SK-N-SH treated with all-trans-retinoic acid at 6 μM for 48 hours (cell line): ENCODE data around the gene PBX1.

ENCODE experiments used
- ATAC-seq: fragments of 200-7000 bp; cut with Tn5 transposase; 3 replicates; pipeline ENCODE4 v1.9.1; 2020; ENCODE audit warnings: mild to moderate bottlenecking, moderate library complexity
- BACH2 ChIP-seq: fragments of 250-450 bp; sonication (Bioruptor Pico); IDR thresholded peaks from 2 replicates; pipeline ENCODE4 v1.9.0; 2021; ENCODE audit warnings: mild to moderate bottlenecking, borderline replicate concordance
- CSDC2 ChIP-seq: fragments of 250-450 bp; sonication (Bioruptor Pico); IDR thresholded peaks from 2 replicates; pipeline ENCODE4 v1.5.0; 2020; ENCODE audit warnings: mild to moderate bottlenecking, moderate library complexity
- CSRNP3 ChIP-seq: fragments of 250-450 bp; sonication (Bioruptor Pico); IDR thresholded peaks from 2 replicates; pipeline ENCODE4 v1.5.1; 2021; ENCODE audit warnings: mild to moderate bottlenecking, moderate library complexity
- ESRRG ChIP-seq: fragments of 250-450 bp; sonication (Bioruptor Pico); IDR thresholded peaks from 2 replicates; pipeline ENCODE4 v1.6.1; 2021; ENCODE audit warnings: mild to moderate bottlenecking
- GLIS3 ChIP-seq: fragments of 250-450 bp; sonication (Bioruptor Pico); IDR thresholded peaks from 2 replicates; pipeline ENCODE4 v1.5.0; 2020; ENCODE audit warnings: mild to moderate bottlenecking, moderate library complexity
- ISL1 ChIP-seq: fragments of 250-450 bp; sonication (Bioruptor Pico); IDR thresholded peaks from 2 replicates; pipeline ENCODE4 v2.1.2; 2022; ENCODE audit warnings: mild to moderate bottlenecking, moderate library complexity
- OSR1 ChIP-seq: fragments of 250-450 bp; sonication (Bioruptor Pico); IDR thresholded peaks from 2 replicates; pipeline ENCODE4 v1.8.0; 2022; ENCODE audit warnings: moderate library complexity, mild to moderate bottlenecking, inconsistent platforms
- PATZ1 ChIP-seq: fragments of 250-450 bp; sonication (Bioruptor Pico); IDR thresholded peaks from 2 replicates; pipeline ENCODE4 v1.8.0; 2020; ENCODE audit warnings: mild to moderate bottlenecking, moderate library complexity, borderline replicate concordance
- POU6F1 ChIP-seq: fragments of 250-450 bp; sonication (Bioruptor Pico); IDR thresholded peaks from 2 replicates; pipeline ENCODE4 v1.8.0; 2021; ENCODE audit warnings: low read depth, mild to moderate bottlenecking, moderate library complexity, borderline replicate concordance
- PPARA ChIP-seq: fragments of 250-450 bp; sonication (Bioruptor Pico); IDR thresholded peaks from 2 replicates; pipeline ENCODE4 v1.5.0; 2020; ENCODE audit warnings: mild to moderate bottlenecking, borderline replicate concordance
- RARB ChIP-seq: fragments of 250-450 bp; sonication (Bioruptor Pico); IDR thresholded peaks from 2 replicates; pipeline ENCODE4 v1.8.0; 2021; ENCODE audit warnings: mild to moderate bottlenecking, moderate library complexity
- SNAI2 ChIP-seq: fragments of 250-450 bp; sonication (Bioruptor Pico); IDR thresholded peaks from 2 replicates; pipeline ENCODE4 v1.5.0; 2020; ENCODE audit warnings: mild to moderate bottlenecking, moderate library complexity
- TCF4 ChIP-seq: fragments of 250-450 bp; sonication (Bioruptor Pico); IDR thresholded peaks from 2 replicates; pipeline ENCODE4 v1.8.0; 2021; ENCODE audit warnings: mild to moderate bottlenecking, moderate library complexity, borderline replicate concordance
- TOX ChIP-seq: fragments of 250-450 bp; sonication (Bioruptor Pico); IDR thresholded peaks from 2 replicates; pipeline ENCODE4 v1.8.0; 2021; ENCODE audit warnings: mild to moderate bottlenecking, moderate library complexity, borderline replicate concordance
- ZC3H10 ChIP-seq: fragments of 250-450 bp; sonication (Bioruptor Pico); IDR thresholded peaks from 2 replicates; pipeline ENCODE4 v1.5.1; 2021; ENCODE audit warnings: mild to moderate bottlenecking, moderate library complexity
- ZFP3 ChIP-seq: fragments of 250-450 bp; sonication (Bioruptor Pico); IDR thresholded peaks from 2 replicates; pipeline ENCODE4 v1.5.0; 2020; ENCODE audit warnings: mild to moderate bottlenecking, moderate library complexity
- ZFP30 ChIP-seq: fragments of 450-650 bp; formaldehyde crosslinking; IDR thresholded peaks from 2 replicates; pipeline ENCODE4 v1.5.0; 2022; ENCODE audit warnings: mild to moderate bottlenecking, moderate library complexity
- ZNF565 ChIP-seq: fragments of 450-650 bp; formaldehyde crosslinking; conservative IDR thresholded peaks from 2 replicates; pipeline ENCODE4 v1.5.0; 2020; ENCODE audit warnings: low read depth, mild to moderate bottlenecking, moderate library complexity
- ZNF70 ChIP-seq: fragments of 450-650 bp; formaldehyde crosslinking; IDR thresholded peaks from 2 replicates; pipeline ENCODE4 v1.5.0; 2020; ENCODE audit warnings: mild to moderate bottlenecking, moderate library complexity
- ZNF8 ChIP-seq: fragments of 450-650 bp; formaldehyde crosslinking; IDR thresholded peaks from 2 replicates; pipeline ENCODE4 v1.5.0; 2020; ENCODE audit warnings: mild to moderate bottlenecking, moderate library complexity

The PBX1 gene

DNA sequence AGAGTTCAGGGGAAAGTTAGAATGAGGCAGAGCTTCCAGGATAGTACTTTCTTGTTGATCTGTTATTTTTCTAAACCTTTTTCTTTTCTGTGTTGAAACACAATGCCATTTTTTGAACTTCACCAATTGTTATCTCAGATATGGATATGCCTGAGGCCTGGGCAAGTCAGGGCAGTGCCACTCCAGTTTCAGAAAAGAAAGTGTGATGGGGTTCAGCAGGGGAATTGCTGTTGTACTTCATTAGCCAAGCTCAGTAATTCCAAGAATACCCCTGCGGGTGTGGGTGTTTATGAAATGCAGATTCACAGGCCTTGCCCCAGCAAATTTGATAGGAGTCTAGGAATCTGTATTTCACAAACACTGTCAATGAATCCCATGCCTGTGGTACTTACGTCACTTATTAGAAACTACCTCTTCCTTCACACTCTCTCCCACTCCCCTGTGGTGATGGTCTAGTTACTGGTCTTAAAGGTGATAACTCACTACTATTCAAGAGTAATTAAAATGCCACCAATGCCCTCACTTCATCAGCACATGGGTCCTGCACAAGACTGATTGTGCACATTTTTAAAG is 142.3 kb downstream of the PBX1 start:
- ATAC-seq = no peak
- TF ChIP-seq PPARA (CRISPR knock-in tag) (no peak), BACH2 (no peak), GLIS3 (CRISPR knock-in tag) (no peak), CSDC2 (CRISPR knock-in tag) (no peak), SNAI2 (CRISPR knock-in tag) (no peak), ESRRG (CRISPR knock-in tag) (no peak), ZFP3 (CRISPR knock-in tag) (no peak), PATZ1 (no peak), ISL1 (CRISPR knock-in tag) (no peak), POU6F1 (CRISPR knock-in tag) (no peak), ZNF565 (no peak), CSRNP3 (CRISPR knock-in tag) (no peak), OSR1 (CRISPR knock-in tag) (no peak)

GRCh38 chr1:164702216-164702615 is 143.2 kb downstream of the PBX1 start:
- TF ChIP-seq OSR1 (CRISPR knock-in tag) = no peak
- TF ChIP-seq PPARA (CRISPR knock-in tag) = no peak
- TF ChIP-seq PATZ1 = no peak
- TF ChIP-seq, all 23 proteins: peak for 0
- peak; percentile 19; the same call in 2 of the 3 replicates for ATAC-seq

DNA sequence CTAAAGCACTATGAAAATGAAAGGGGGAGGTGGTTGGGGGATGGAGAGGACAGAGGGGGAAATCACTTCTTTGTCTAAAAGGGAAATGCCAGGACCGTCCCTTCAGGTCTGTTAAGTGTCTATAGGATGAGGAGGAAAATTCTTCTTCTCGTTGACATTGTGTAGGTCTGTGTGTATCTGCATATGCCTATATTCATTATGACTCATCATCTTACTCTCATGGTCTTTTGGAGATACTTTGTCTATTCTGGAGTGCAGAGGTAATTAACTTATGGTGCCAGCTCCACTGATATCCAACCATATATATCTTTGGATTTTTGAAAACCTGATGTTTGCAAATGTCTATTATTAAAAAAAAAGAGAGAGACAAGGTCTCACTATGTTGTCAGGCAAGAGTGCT is 143.7 kb downstream of the PBX1 start:
- TF ChIP-seq BACH2 = no peak
- TF ChIP-seq SNAI2 (CRISPR knock-in tag) = no peak
- TF ChIP-seq ZNF70 (CRISPR knock-in tag) = no peak
- TF ChIP-seq GLIS3 (CRISPR knock-in tag) = no peak
- TF ChIP-seq ZC3H10 (CRISPR knock-in tag) = no peak
- no peak for TF ChIP-seq ZNF8 (CRISPR knock-in tag)
- TF ChIP-seq PPARA (CRISPR knock-in tag) = no peak
- TF ChIP-seq ZNF565 = no peak
- no peak for TF ChIP-seq TCF4 (CRISPR knock-in tag)
- TF ChIP-seq ISL1 (CRISPR knock-in tag) = no peak
- no peak for ATAC-seq

GRCh38 chr1:164703463-164703862 is 144.5 kb downstream of the PBX1 start:
- ATAC-seq = no peak
- TF ChIP-seq CSRNP3 (CRISPR knock-in tag) = no peak
- no peak for TF ChIP-seq ISL1 (CRISPR knock-in tag)
- no peak for TF ChIP-seq TOX (CRISPR knock-in tag)
- no peak for TF ChIP-seq BACH2
- TF ChIP-seq SNAI2 (CRISPR knock-in tag) = no peak
- no peak for TF ChIP-seq ZFP30 (CRISPR knock-in tag)
- TF ChIP-seq RARB (CRISPR knock-in tag) = no peak
- TF ChIP-seq ZC3H10 (CRISPR knock-in tag) = no peak
- no peak for TF ChIP-seq PATZ1
